ENCODE results near the gene INSR. TPM values are rescaled to one million over a fixed set of nuclear protein-coding genes. Genes with fewer than 3 reads are reported as not detected.

Gene INSR
- total and polyA plus RNA-seq, 10 of the 15 experiments (the other 5 are each of a cell fraction or from before 2014, with no cell fraction given): 4.2 to 34.9 (median 13.6) TPM

DNA sequence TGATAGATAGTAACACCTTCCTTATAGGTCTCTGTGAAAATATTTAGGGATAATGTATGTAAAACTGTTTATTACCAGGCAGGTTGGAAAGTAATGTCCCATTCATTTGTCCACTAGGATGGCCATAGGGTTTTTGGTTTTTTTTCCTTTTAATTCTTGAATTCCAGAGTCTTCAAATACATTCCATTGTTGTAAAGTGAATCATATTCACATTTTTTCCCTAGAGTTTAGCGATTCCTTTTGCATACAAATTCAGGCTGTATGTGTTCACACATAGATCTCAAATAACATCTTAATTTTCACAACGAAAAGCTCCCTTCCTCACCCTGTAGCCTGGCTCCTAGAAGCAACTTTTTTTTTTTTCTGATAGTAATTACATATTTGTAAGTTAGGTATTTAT is 226.5 kb downstream of the INSR start:
- BruUV-seq (replicated peaks): no TSS peak
- intact Hi-C loops (cut with micrococcal nuclease; ENCODE audit: unreplicated experiment): no loop called here

More for the DNA sequence above, 226.5 kb downstream of the INSR start:
- Histone ChIP-seq H3K4me1 (ENCODE audit: control insufficient read depth, insufficient read depth, low read length) (no peaks in the 10 kb centered on the region), H2AFZ (ENCODE audit: control insufficient read depth, low read depth, low read length) (no peak overlapping the region), H3K27me3 (replicated peaks in 1 of 2; ENCODE audit: control insufficient read depth in 2 of 2, insufficient read depth in 2 of 2, low read length in 1 of 2) (no peaks in the 10 kb centered on the region), H3K9me3 (replicated peaks; ENCODE audit: control insufficient read depth, insufficient read depth, low read length) (peaks cover 2% of the 10 kb centered on the region; the same call in 2 of the 3 replicates), H3K4me3 (no peak overlapping the region), H3K4me2 (ENCODE audit: control insufficient read depth, insufficient read depth) (no peak overlapping the region), H3K79me2 (ENCODE audit: control insufficient read depth, insufficient read depth, low read length) (peaks cover 12% of the 10 kb centered on the region), H4K20me1 (ENCODE audit: control insufficient read depth, insufficient read depth) (no peaks in the 10 kb centered on the region), H3K27ac (ENCODE audit: control insufficient read depth, insufficient read depth) (no peak overlapping the region), H3K36me3 (ENCODE audit: control insufficient read depth in 2 of 2, insufficient read depth in 2 of 2, low read length in 1 of 2) (peaks cover 4 to 12% of the 10 kb centered on the region in 2 experiments), H3K9ac (ENCODE audit: control insufficient read depth, insufficient read depth, low read length) (no peak overlapping the region)
- ChIA-PET CTCF (interaction anchor here (1.0 to 1.1 kb wide), 2 partner anchors 55 to 103 kb away, joined by 3 read pairs; no protein-coding TSS in a partner anchor), POLR2A (no interaction called here), SMC1A (ENCODE audit: uncharacterized antibody, unreplicated experiment) (no interaction called here), RAD21 (ENCODE audit: unreplicated experiment) (interaction anchor here (1.8 to 2.3 kb wide), 3 partner anchors 67 to 141 kb away, joined by 5 to 14 read pairs (median 8); no protein-coding TSS in a partner anchor)
- FAIRE-seq (no peak), ATAC-seq (no peak), DNase-seq (ENCODE audit: low read depth, low spot score) (no peak)
- in situ Hi-C loops (cut with MboI): no loop called here
- 68% methylated on average over 2 of the region's 2 CpGs for WGBS (ENCODE audit: insufficient coverage, insufficient replicate concordance, low lambda C conversion rate, missing lambda C conversion rate)
- no peak for TF ChIP-seq NFYB (IDR thresholded peaks at IDR 0.05; ENCODE audit: insufficient read depth, low read depth, low read length)
- TF ChIP-seq CBFB (IDR thresholded peaks at IDR 0.05; ENCODE audit: low read depth): no peak
- TF ChIP-seq, protein P1, sequence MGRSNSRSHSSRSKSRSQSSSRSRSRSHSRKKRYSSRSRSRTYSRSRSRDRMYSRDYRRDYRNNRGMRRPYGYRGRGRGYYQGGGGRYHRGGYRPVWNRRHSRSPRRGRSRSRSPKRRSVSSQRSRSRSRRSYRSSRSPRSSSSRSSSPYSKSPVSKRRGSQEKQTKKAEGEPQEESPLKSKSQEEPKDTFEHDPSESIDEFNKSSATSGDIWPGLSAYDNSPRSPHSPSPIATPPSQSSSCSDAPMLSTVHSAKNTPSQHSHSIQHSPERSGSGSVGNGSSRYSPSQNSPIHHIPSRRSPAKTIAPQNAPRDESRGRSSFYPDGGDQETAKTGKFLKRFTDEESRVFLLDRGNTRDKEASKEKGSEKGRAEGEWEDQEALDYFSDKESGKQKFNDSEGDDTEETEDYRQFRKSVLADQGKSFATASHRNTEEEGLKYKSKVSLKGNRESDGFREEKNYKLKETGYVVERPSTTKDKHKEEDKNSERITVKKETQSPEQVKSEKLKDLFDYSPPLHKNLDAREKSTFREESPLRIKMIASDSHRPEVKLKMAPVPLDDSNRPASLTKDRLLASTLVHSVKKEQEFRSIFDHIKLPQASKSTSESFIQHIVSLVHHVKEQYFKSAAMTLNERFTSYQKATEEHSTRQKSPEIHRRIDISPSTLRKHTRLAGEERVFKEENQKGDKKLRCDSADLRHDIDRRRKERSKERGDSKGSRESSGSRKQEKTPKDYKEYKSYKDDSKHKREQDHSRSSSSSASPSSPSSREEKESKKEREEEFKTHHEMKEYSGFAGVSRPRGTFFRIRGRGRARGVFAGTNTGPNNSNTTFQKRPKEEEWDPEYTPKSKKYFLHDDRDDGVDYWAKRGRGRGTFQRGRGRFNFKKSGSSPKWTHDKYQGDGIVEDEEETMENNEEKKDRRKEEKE (IDR thresholded peaks at IDR 0.05): no peak
- no peak for TF ChIP-seq BCL11A (IDR thresholded peaks at IDR 0.05; ENCODE audit: low read depth, low read length)
- TF ChIP-seq SIN3A (IDR thresholded peaks at IDR 0.05; ENCODE audit: low read depth, low read length): no peak
- TF ChIP-seq EED (IDR thresholded peaks at IDR 0.05; ENCODE audit: low read depth): no peak
- no peak for TF ChIP-seq WRNIP1 (IDR thresholded peaks at IDR 0.05; ENCODE audit: borderline replicate concordance, low read depth, low read length)
- no peak for TF ChIP-seq CBX3 (IDR thresholded peaks at IDR 0.05; ENCODE audit: borderline replicate concordance, low read depth)
- TF ChIP-seq TBL1XR1 (IDR thresholded peaks at IDR 0.05; ENCODE audit: low read depth, low read length): no peak
- no peak for TF ChIP-seq ZZZ3 (IDR thresholded peaks at IDR 0.05; ENCODE audit: control insufficient read depth, insufficient read length, low read depth)
- TF ChIP-seq IKZF2 (IDR thresholded peaks at IDR 0.05): no peak
- no peak for TF ChIP-seq EGR1 (IDR thresholded peaks at IDR 0.05; ENCODE audit: borderline replicate concordance in 1 of 2, low read depth in 2 of 2, low read length in 2 of 2)
- TF ChIP-seq DPF2 (IDR thresholded peaks at IDR 0.05): no peak
- TF ChIP-seq MEF2A (IDR thresholded peaks at IDR 0.05; ENCODE audit: insufficient read depth, low read depth, low read length): no peak
- no peak for TF ChIP-seq ZSCAN29 (IDR thresholded peaks at IDR 0.05)
- TF ChIP-seq CBX5 (IDR thresholded peaks at IDR 0.05; ENCODE audit: low read depth): no peak
- TF ChIP-seq, protein P2, sequence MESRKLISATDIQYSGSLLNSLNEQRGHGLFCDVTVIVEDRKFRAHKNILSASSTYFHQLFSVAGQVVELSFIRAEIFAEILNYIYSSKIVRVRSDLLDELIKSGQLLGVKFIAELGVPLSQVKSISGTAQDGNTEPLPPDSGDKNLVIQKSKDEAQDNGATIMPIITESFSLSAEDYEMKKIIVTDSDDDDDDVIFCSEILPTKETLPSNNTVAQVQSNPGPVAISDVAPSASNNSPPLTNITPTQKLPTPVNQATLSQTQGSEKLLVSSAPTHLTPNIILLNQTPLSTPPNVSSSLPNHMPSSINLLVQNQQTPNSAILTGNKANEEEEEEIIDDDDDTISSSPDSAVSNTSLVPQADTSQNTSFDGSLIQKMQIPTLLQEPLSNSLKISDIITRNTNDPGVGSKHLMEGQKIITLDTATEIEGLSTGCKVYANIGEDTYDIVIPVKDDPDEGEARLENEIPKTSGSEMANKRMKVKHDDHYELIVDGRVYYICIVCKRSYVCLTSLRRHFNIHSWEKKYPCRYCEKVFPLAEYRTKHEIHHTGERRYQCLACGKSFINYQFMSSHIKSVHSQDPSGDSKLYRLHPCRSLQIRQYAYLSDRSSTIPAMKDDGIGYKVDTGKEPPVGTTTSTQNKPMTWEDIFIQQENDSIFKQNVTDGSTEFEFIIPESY (IDR thresholded peaks at IDR 0.05): no peak
- TF ChIP-seq SMAD5 (IDR thresholded peaks at IDR 0.05; ENCODE audit: low read depth): no peak
- TF ChIP-seq, protein P3, sequence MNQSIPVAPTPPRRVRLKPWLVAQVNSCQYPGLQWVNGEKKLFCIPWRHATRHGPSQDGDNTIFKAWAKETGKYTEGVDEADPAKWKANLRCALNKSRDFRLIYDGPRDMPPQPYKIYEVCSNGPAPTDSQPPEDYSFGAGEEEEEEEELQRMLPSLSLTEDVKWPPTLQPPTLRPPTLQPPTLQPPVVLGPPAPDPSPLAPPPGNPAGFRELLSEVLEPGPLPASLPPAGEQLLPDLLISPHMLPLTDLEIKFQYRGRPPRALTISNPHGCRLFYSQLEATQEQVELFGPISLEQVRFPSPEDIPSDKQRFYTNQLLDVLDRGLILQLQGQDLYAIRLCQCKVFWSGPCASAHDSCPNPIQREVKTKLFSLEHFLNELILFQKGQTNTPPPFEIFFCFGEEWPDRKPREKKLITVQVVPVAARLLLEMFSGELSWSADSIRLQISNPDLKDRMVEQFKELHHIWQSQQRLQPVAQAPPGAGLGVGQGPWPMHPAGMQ (IDR thresholded peaks at IDR 0.05; ENCODE audit: borderline replicate concordance): no peak

Data from GM12878 (cell line).